Measurements from ENCODE around the gene HCFC1.
A peak's percentile ranks its signal among the peaks of the same experiment; 100 is the strongest.

The HCFC1 gene

GRCh38 chrX:153973127-153974002 is 1.7 kb upstream of the HCFC1 start:
- no peak for DNase-seq

GRCh38 chrX:153972368-153973126 is 929 bp upstream of the HCFC1 start, which contains the start of gene TMEM187:
TSS of gene TMEM187 (plus strand) at chrX:153972754. CDS start at chrX:153982063, 9,309 bp downstream.
- peak; percentile 91 to 96 for DNase-seq

- DNase-seq = peak; percentile 90 to 91
Measured at GRCh38 chrX:153971124-153971449, 531 bp downstream of the HCFC1 start.

GRCh38 chrX:153970357-153971123 is 1.1 kb downstream of the HCFC1 start:
- DNase-seq = peak; percentile 72 to 90

- DNase-seq = peak in 1 of 2 experiments; percentile 72
Measured at GRCh38 chrX:153969904-153970356, 1.7 kb downstream of the HCFC1 start.

- no peak for DNase-seq
Measured at GRCh38 chrX:153969125-153969903, 2.3 kb downstream of the HCFC1 start.

GRCh38 chrX:153968754-153969124 is 2.9 kb downstream of the HCFC1 start:
- peak; percentile 26 to 34 for DNase-seq

GRCh38 chrX:153968255-153968654 is 3.4 kb downstream of the HCFC1 start:
- peak in 1 of 2 experiments; percentile 35 for DNase-seq

DNA sequence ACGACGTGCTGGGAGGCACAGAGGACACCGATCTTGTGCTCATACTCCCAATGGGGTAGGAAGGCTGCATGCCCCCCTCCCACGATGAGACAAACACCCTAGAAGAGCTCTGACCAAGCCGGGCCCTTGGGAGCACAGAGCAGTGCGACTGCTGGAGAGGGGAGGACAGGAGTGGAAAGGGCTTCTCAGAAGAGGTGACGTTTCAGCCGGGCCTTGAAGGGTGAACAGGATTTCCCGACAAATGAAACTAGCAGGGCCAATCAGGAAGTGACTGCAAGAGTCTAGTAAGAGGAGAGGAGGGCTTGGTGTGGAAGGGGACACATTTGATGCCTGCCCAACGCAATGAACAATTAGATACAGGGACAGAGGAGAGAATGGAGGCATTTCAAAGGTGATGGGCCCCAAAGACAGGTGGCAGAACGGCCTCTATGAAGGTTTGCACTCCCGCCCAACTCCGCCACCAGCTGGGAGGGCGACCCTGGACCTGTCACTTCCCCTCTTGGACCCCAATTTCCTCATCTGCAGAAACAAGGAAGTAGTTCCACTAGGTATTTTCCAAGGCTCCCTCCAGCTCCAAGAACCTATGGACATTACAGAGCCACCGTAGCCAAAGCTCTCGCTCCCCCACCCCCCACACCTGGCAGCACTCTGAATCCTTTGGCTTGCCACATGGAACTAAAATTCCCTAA is 3.9 kb downstream of the HCFC1 start:
- no peak for DNase-seq

DNA sequence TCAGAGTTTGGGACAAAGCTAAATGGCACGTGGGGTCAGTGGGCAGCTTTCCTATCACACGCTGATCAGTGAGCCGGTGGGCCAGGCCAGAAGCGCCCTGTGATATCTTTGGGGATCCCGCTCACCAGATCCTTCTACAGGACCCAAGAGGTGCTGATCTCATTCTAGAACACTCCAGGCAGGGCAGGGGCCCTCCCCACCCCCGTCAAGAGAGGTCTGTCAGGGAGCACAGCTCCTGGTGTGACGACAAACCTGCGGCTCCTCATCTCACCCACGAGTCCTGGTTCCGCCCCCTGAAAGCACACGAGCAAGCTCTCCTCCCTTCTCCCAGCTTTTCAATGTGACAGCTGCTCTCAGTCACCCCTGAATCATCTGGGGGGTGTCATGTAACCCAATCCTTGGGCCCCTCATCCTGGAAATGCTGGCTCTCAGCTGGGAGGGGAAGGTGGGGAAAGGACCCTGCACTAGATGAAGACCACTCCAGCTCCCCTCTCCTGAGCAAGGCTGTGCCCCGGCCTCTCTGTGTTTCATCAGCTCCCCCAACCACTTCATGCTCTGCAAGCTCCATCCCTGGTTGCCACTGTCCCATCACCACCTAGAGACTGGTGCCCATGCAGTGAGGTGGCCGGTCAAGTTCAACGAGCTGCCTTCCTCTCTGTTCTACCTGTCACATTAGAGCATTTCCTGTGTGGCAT is 4.6 kb downstream of the HCFC1 start:
- DNase-seq = no peak

DNA sequence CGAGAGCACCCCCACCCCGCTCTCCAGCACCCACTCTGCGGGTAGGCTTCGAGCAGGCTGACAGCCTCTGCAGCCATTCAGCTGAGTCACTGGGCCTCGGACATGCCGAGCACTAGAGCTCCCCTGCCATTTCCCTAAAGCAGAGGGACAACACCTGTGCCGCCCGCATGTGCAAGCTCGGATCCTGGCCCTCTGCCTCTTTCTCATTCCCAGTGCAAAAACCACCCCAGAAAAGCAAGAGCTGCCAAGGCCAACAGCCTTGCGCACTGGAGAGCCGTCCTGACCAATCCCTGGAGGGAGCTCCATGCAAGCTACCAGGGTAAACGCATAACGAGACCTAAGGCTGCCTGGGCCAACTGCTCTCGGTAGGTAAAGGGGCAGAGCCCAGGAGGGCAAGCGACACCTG is 5.3 kb downstream of the HCFC1 start:
- no peak for DNase-seq

GRCh38 chrX:153965406-153965805 is 6.2 kb downstream of the HCFC1 start:
- no peak for DNase-seq

- no peak for DNase-seq
Measured at GRCh38 chrX:153964105-153964504, 7.5 kb downstream of the HCFC1 start.

GRCh38 chrX:153963546-153963945 is 8.1 kb downstream of the HCFC1 start:
- no peak for DNase-seq

DNA sequence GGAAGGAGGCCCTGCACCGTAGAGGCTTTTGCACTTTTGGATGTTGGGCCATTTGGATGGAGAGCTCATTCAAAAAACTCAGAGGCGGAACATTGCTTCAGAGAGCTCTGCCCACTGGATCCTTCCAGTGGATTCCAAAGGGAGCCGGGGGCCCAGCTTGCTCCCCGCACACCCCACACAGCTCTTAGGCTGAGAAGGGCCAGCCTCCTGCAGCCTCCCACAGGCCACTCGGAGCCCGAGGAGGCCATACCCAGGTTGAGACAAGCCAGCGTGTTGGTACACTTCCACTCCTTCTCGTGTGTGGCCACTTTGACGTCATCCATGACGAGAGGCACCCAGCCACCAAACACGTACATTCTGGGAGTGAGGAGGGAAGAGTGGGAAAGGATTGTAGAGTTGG is 10.3 kb downstream of the HCFC1 start:
- no peak for DNase-seq

- DNase-seq = no peak
Measured at GRCh38 chrX:153960786-153961185, 10.8 kb downstream of the HCFC1 start.

GRCh38 chrX:153960077-153960476 is 11.5 kb downstream of the HCFC1 start:
- no peak for DNase-seq

DNA sequence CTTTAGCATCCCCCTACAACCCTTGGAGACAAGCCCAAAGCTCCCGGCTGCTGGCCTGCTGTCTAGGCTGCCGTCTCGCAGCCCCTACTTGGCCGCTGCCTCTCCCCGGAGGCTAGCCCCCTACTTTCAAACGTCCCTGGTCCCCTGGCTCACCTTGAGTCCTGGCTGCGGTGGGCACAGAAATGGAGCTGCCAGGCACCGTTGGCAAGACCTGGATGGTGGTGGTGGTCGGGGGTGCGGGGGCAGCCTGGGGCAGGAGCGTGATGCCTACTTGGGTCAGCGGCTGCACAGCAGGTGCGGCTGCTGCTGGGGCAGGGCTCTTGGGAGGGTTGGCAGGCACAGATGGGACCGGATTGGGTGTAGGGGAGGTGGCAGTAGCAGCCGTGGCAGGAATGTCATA is 12.0 kb downstream of the HCFC1 start:
- no peak for DNase-seq

GRCh38 chrX:153958605-153959004 is 13.0 kb downstream of the HCFC1 start:
- DNase-seq = no peak

GRCh38 chrX:153957224-153957623 is 14.4 kb downstream of the HCFC1 start:
- DNase-seq = no peak
